H9 (cell line): ENCODE results near the gene ABHD14A. TPM values are rescaled to one million over a fixed set of nuclear protein-coding genes. Genes with fewer than 3 reads are reported as not detected.

ENCODE experiments used
- DNase-seq: peaks from one replicate; pipeline ENCODE4 v3.0.0-alpha.2; 2017
- H2AFZ ChIP-seq: one replicate; pipeline ENCODE4 v1.6.1; 2013; ENCODE audit warnings: mild to moderate bottlenecking, low read length, control low read depth, moderate library complexity
- H2AK5ac ChIP-seq: 2 replicates; pipeline ENCODE4 v1.6.1; 2013; ENCODE audit warnings: low read length, control low read depth, mixed read lengths; ENCODE audit not compliant: insufficient read length
- H2BK120ac ChIP-seq: one replicate; pipeline ENCODE4 v1.6.1; 2013; ENCODE audit warnings: low read depth, mild to moderate bottlenecking, low read length, control low read depth, inconsistent platforms; ENCODE audit not compliant: poor library complexity, severe bottlenecking
- H2BK12ac ChIP-seq: 2 replicates; pipeline ENCODE4 v1.6.1; 2013; ENCODE audit warnings: low read length, control low read depth, mixed read lengths, low read depth; ENCODE audit not compliant: insufficient read length
- H2BK15ac ChIP-seq: 2 replicates; pipeline ENCODE4 v1.6.1; 2013; ENCODE audit warnings: low read depth, low read length, control low read depth
- H2BK20ac ChIP-seq: one replicate; pipeline ENCODE4 v1.6.1; 2013; ENCODE audit warnings: low read depth, mild to moderate bottlenecking, low read length, control low read depth, inconsistent platforms; ENCODE audit not compliant: poor library complexity, severe bottlenecking
- H2BK5ac ChIP-seq: 2 replicates; pipeline ENCODE4 v1.6.1; 2013; ENCODE audit warnings: low read length, control low read depth, mixed read lengths; ENCODE audit not compliant: insufficient read length
- H3K14ac ChIP-seq: 2 replicates; pipeline ENCODE4 v1.6.1; 2013; ENCODE audit warnings: low read length, control low read depth; ENCODE audit not compliant: insufficient read depth
- H3K18ac ChIP-seq: 2 replicates; pipeline ENCODE4 v1.6.1; 2013; ENCODE audit warnings: low read depth, mild to moderate bottlenecking, mixed read lengths, low read length, control low read depth; ENCODE audit not compliant: insufficient read length
- H3K23ac ChIP-seq: 2 replicates; pipeline ENCODE4 v1.6.1; 2013; ENCODE audit warnings: low read length, control low read depth, mixed read lengths, low read depth; ENCODE audit not compliant: insufficient read length
- H3K23me2 ChIP-seq: 2 replicates; pipeline ENCODE4 v1.6.1; 2013; ENCODE audit warnings: low read depth, mild to moderate bottlenecking, mixed read lengths, low read length, control low read depth; ENCODE audit not compliant: insufficient read length, poor library complexity, severe bottlenecking
- H3K27ac ChIP-seq: 2 replicates; pipeline ENCODE4 v1.5.1; 2013; ENCODE audit warnings: low read length, control low read depth, mixed read lengths, low read depth; ENCODE audit not compliant: insufficient read length
- H3K27me3 ChIP-seq: 2 replicates; pipeline ENCODE4 v1.6.1; 2013; ENCODE audit warnings: low read length, control low read depth, inconsistent platforms; ENCODE audit not compliant: insufficient read depth
- H3K4ac ChIP-seq: 2 replicates; pipeline ENCODE4 v1.6.1; 2013; ENCODE audit warnings: low read depth, mild to moderate bottlenecking, control low read depth, inconsistent platforms, low read length, moderate library complexity
- H3K4me1 ChIP-seq: 2 replicates; pipeline ENCODE4 v1.6.1; 2013; ENCODE audit warnings: low read length, control low read depth, inconsistent platforms; ENCODE audit not compliant: insufficient read depth
- H3K4me2 ChIP-seq: 2 replicates; pipeline ENCODE4 v1.6.1; 2013; ENCODE audit warnings: low read length, control low read depth, mixed read lengths; ENCODE audit not compliant: insufficient read length, insufficient read depth
- H3K56ac ChIP-seq: 2 replicates; pipeline ENCODE4 v1.6.1; 2013; ENCODE audit warnings: low read depth, mild to moderate bottlenecking, mixed read lengths, low read length, control low read depth; ENCODE audit not compliant: insufficient read length
- H3K79me1 ChIP-seq: 2 replicates; pipeline ENCODE4 v1.6.1; 2013; ENCODE audit warnings: low read depth, mild to moderate bottlenecking, moderate library complexity, low read length, control low read depth, inconsistent platforms; ENCODE audit not compliant: insufficient read depth, poor library complexity, severe bottlenecking
- H3K79me2 ChIP-seq: 2 replicates; pipeline ENCODE4 v1.6.1; 2013; ENCODE audit warnings: low read length, control low read depth, inconsistent platforms; ENCODE audit not compliant: insufficient read depth
- H3K9ac ChIP-seq: 2 replicates; pipeline ENCODE4 v1.6.1; 2013; ENCODE audit warnings: low read length, control low read depth, mixed read lengths; ENCODE audit not compliant: insufficient read length; ENCODE audit errors: extremely low read depth
- H3K9me3 ChIP-seq: one replicate; pipeline ENCODE4 v1.6.1; 2013; ENCODE audit warnings: low read depth, low read length, inconsistent platforms; ENCODE audit not compliant: control insufficient read depth
- H3T11ph ChIP-seq: one replicate; pipeline ENCODE4 v1.6.1; 2013; ENCODE audit warnings: mild to moderate bottlenecking, low read length, control low read depth, inconsistent platforms
- H4K20me1 ChIP-seq: one replicate; pipeline ENCODE4 v1.6.1; 2013; ENCODE audit not compliant: control insufficient read depth, insufficient read length, insufficient read depth
- H4K5ac ChIP-seq: 2 replicates; pipeline ENCODE4 v1.6.1; 2013; ENCODE audit warnings: low read depth, mild to moderate bottlenecking, mixed read lengths, low read length, control low read depth; ENCODE audit not compliant: insufficient read length
- H4K8ac ChIP-seq: replicated peaks from 2 replicates; pipeline ENCODE4 v1.6.1; 2013; ENCODE audit warnings: low read length, control low read depth, mixed read lengths, low read depth; ENCODE audit not compliant: insufficient read length
- H4K91ac ChIP-seq: 2 replicates; pipeline ENCODE4 v1.6.1; 2013; ENCODE audit warnings: low read depth, mild to moderate bottlenecking, moderate library complexity, mixed read lengths, low read length, control low read depth; ENCODE audit not compliant: insufficient read length
- H3K27ac Mint-ChIP-seq, 3 experiments: 2 replicates in 2 of 3; 3 replicates in 1 of 3; pipeline ENCODE4 v1.8.0; 2020 to 2021; ENCODE audit warnings: mixed read lengths in 3 of 3, mild to moderate bottlenecking in 1 of 3, moderate library complexity in 1 of 3
- H3K27me3 Mint-ChIP-seq: 2 replicates; pipeline ENCODE4 v1.8.0; 2021; ENCODE audit warnings: low read depth, mild to moderate bottlenecking, moderate library complexity, mixed read lengths
- H3K36me3 Mint-ChIP-seq, 3 experiments: 2 replicates in 2 of 3; 3 replicates in 1 of 3; pipeline ENCODE4 v1.8.0; 2020 to 2021; ENCODE audit warnings: low read depth in 3 of 3, mixed read lengths in 3 of 3; ENCODE audit not compliant: insufficient read depth in 1 of 3
- H3K4me1 Mint-ChIP-seq, 2 experiments: 2 replicates each; pipeline ENCODE4 v1.8.0; 2020; ENCODE audit warnings: mixed read lengths in 2 of 2
- H3K4me3 Mint-ChIP-seq, 2 experiments: 2 replicates in 1 of 2; 3 replicates in 1 of 2; pipeline ENCODE4 v1.8.0; 2020 to 2021; ENCODE audit warnings: mild to moderate bottlenecking in 2 of 2, mixed read lengths in 2 of 2, moderate library complexity in 1 of 2
- H3K9me3 Mint-ChIP-seq, 2 experiments: 2 replicates in 1 of 2; 3 replicates in 1 of 2; pipeline ENCODE4 v1.8.0; 2020; ENCODE audit warnings: mild to moderate bottlenecking in 2 of 2, mixed read lengths in 2 of 2, moderate library complexity in 1 of 2
- WGBS: extraction: QIAGEN DNeasy Blood & Tissue Kit; methylation state at CpG from one replicate; pipeline ENCODE4 v1.1.7; 2013; ENCODE audit warnings: missing lambda C conversion rate, low lambda C conversion rate, mixed read lengths; ENCODE audit not compliant: insufficient read length; ENCODE audit errors: extremely low coverage; 5-methylcytosine and 5-hydroxymethylcytosine counted together
- total RNA-seq: library from RNA; stranded (reverse); gene quantifications from 2 replicates; pipeline ENCODE4 v1.2.1, GENCODE V29; 2021
- TF ChIP-seq, protein P1 (sequence below): fragments of 200-600 bp; sonication (generic); conservative IDR thresholded peaks from 3 replicates; pipeline ENCODE4 v1.8.0; 2021; ENCODE audit warnings: antibody characterized with exemption, mild to moderate bottlenecking

Gene ABHD14A
- total RNA-seq, 1 experiment from 2014 or later: 3.1 TPM

DNA sequence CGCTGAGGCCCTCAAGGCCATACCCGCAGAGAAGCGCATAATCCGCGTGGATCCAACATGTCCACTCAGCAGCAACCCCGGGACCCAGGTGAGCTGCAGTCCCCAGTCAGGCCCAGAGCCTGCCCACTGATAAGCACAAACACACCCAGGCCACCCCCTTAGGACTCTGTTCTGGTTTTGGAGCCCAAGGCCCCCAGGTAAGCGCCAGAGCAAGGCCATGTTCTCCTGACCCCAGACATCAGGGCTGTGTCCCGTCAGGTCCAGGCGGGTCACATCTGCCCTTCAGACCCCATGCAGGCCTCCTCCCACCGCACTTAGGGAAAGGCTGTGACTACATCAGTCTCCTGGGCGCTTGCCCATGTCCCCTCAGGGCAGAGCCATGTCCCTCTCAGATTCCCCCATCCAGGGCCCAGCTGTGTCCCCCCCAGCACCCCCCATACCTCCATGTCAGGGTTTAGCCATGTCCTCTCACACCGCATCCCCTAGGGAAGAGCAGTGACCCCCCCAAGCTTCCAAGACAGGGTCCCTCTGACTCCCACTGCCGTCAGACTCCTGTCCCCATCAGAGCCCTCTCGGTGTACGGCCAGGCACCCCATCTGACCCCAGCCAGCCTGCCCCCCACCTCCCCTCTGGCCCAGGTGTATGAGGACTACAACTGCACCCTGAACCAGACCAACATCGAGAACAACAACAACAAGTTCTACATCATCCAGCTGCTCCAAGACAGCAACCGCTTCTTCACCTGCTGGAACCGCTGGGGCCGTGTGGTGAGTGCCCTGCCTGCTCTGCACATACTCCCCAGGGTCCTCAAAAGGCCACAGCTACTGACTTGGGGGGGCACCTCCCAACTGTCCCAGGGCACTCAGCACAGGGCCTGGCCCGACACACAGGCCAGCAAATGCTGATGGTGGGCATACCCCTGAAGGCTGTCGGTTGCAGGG lies 31.1 kb upstream of the ABHD14A start:
- no peak overlapping the region for H3K4me2 ChIP-seq

More for the DNA sequence above, 31.1 kb upstream of the ABHD14A start:
- H4K91ac ChIP-seq: no peak overlapping the region
- peaks cover 16% of the 10 kb centered on the region for H3K23me2 ChIP-seq
- no peak overlapping the region for H3K18ac ChIP-seq
- H2AFZ ChIP-seq: no peak overlapping the region
- no peak overlapping the region for H2AK5ac ChIP-seq
- no peak overlapping the region for H3K4ac ChIP-seq
- Mint-ChIP-seq H3K27ac (no peak overlapping the region), H3K9me3 (no peaks in the 10 kb centered on the region; a peak in 1 of 5 replicates), H3K36me3 (peaks cover 8 to 18% (median 15%) of the 10 kb centered on the region in 3 experiments; a peak in 6 of 7 replicates), H3K4me1 (peaks cover 17 to 18% of the 10 kb centered on the region in 2 experiments), H3K27me3 (peaks cover 59% of the 10 kb centered on the region), H3K4me3 (no peak overlapping the region)
- H4K8ac ChIP-seq: no peak overlapping the region
- no peak overlapping the region for H3K9ac ChIP-seq
- peaks cover 12% of the 10 kb centered on the region for H3K79me1 ChIP-seq
- no peak for DNase-seq
- H3K9me3 ChIP-seq: no peaks in the 10 kb centered on the region
- WGBS: no CpG with 5 or more reads among the region's 21 CpGs
- no peak overlapping the region for H3K27ac ChIP-seq
- 0 out of 2 replicates have a peak, but pooled peaks cover 2% of the 10 kb centered on the region for H3K4me1 ChIP-seq
- no peak overlapping the region for H2BK15ac ChIP-seq
- TF ChIP-seq, protein P1, sequence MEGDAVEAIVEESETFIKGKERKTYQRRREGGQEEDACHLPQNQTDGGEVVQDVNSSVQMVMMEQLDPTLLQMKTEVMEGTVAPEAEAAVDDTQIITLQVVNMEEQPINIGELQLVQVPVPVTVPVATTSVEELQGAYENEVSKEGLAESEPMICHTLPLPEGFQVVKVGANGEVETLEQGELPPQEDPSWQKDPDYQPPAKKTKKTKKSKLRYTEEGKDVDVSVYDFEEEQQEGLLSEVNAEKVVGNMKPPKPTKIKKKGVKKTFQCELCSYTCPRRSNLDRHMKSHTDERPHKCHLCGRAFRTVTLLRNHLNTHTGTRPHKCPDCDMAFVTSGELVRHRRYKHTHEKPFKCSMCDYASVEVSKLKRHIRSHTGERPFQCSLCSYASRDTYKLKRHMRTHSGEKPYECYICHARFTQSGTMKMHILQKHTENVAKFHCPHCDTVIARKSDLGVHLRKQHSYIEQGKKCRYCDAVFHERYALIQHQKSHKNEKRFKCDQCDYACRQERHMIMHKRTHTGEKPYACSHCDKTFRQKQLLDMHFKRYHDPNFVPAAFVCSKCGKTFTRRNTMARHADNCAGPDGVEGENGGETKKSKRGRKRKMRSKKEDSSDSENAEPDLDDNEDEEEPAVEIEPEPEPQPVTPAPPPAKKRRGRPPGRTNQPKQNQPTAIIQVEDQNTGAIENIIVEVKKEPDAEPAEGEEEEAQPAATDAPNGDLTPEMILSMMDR: no peak
- peaks cover 10% of the 10 kb centered on the region for H3K79me2 ChIP-seq
- no peak overlapping the region for H4K5ac ChIP-seq
- H3K56ac ChIP-seq: no peak overlapping the region
- H3T11ph ChIP-seq: no peak overlapping the region
- no peaks in the 10 kb centered on the region for H3K27me3 ChIP-seq
- no peak overlapping the region; the same call in 1 of the 2 replicates for H3K14ac ChIP-seq
- H4K20me1 ChIP-seq: peaks cover 6% of the 10 kb centered on the region
- H3K23ac ChIP-seq: no peak overlapping the region
- H2BK5ac ChIP-seq: no peak overlapping the region
- H2BK20ac ChIP-seq: no peak overlapping the region
- no peak overlapping the region for H2BK120ac ChIP-seq
- no peak overlapping the region for H2BK12ac ChIP-seq
